Measurements from ENCODE around the gene MPEG1.

Gene MPEG1

GRCh38 chr11:59212744-59213631 lies at the start of gene MPEG1:
Gene MPEG1, minus strand, starts transcription at chr11:59212927. Its CDS starts 62 bp downstream, at chr11:59212865.
- DNase-seq (ENCODE audit: low read depth in 2 of 3, low spot score in 2 of 3) = no peak

GRCh38 chr11:59262177-59262818 lies 49.6 kb upstream of the MPEG1 start:
- no peak for DNase-seq (ENCODE audit: low read depth in 2 of 3, low spot score in 2 of 3)

- DNase-seq (ENCODE audit: low read depth in 2 of 3, low spot score in 2 of 3) = no peak
These were observed 48.4 kb upstream of the MPEG1 start for GRCh38 chr11:59261150-59261549.

GRCh38 chr11:59259867-59260475 lies 47.2 kb upstream of the MPEG1 start:
- DNase-seq (ENCODE audit: low read depth in 2 of 3, low spot score in 2 of 3) = no peak

- DNase-seq (ENCODE audit: low read depth in 2 of 3, low spot score in 2 of 3) = no peak
These were observed 46.3 kb upstream of the MPEG1 start for GRCh38 chr11:59259047-59259446.

- no peak for DNase-seq (ENCODE audit: low read depth in 2 of 3, low spot score in 2 of 3)
These were observed 42.6 kb upstream of the MPEG1 start for GRCh38 chr11:59255281-59255680.

- no peak for DNase-seq (ENCODE audit: low read depth in 2 of 3, low spot score in 2 of 3)
These were observed 41.6 kb upstream of the MPEG1 start for GRCh38 chr11:59254286-59254685.

- no peak for DNase-seq (ENCODE audit: low read depth in 2 of 3, low spot score in 2 of 3)
These were observed 40.3 kb upstream of the MPEG1 start for GRCh38 chr11:59253001-59253400.

- DNase-seq (ENCODE audit: low read depth in 2 of 3, low spot score in 2 of 3) = no peak
These were observed 36.8 kb upstream of the MPEG1 start for GRCh38 chr11:59249535-59249934.

GRCh38 chr11:59247531-59248227 lies 35.0 kb upstream of the MPEG1 start:
- no peak for DNase-seq (ENCODE audit: low read depth in 2 of 3, low spot score in 2 of 3)

- DNase-seq (ENCODE audit: low read depth in 2 of 3, low spot score in 2 of 3) = no peak
These were observed 30.9 kb upstream of the MPEG1 start for GRCh38 chr11:59243633-59244032.

GRCh38 chr11:59240322-59240721 lies 27.6 kb upstream of the MPEG1 start:
- DNase-seq (ENCODE audit: low read depth in 2 of 3, low spot score in 2 of 3) = no peak

- no peak for DNase-seq (ENCODE audit: low read depth in 2 of 3, low spot score in 2 of 3)
These were observed 13.7 kb upstream of the MPEG1 start for GRCh38 chr11:59226396-59226795.

GRCh38 chr11:59225017-59225416 lies 12.3 kb upstream of the MPEG1 start:
- no peak for DNase-seq (ENCODE audit: low read depth in 2 of 3, low spot score in 2 of 3)

GRCh38 chr11:59224351-59224928 lies 11.7 kb upstream of the MPEG1 start:
- no peak for DNase-seq (ENCODE audit: low read depth in 2 of 3, low spot score in 2 of 3)

- DNase-seq (ENCODE audit: low read depth in 2 of 3, low spot score in 2 of 3) = no peak
These were observed 10.9 kb upstream of the MPEG1 start for GRCh38 chr11:59223611-59224010.

- no peak for DNase-seq (ENCODE audit: low read depth in 2 of 3, low spot score in 2 of 3)
These were observed 10.4 kb upstream of the MPEG1 start for GRCh38 chr11:59223177-59223576.

- DNase-seq (ENCODE audit: low read depth in 2 of 3, low spot score in 2 of 3) = no peak
These were observed 9.8 kb upstream of the MPEG1 start for GRCh38 chr11:59222464-59223060.

GRCh38 chr11:59221441-59221840 lies 8.7 kb upstream of the MPEG1 start:
- no peak for DNase-seq (ENCODE audit: low read depth in 2 of 3, low spot score in 2 of 3)

- DNase-seq (ENCODE audit: low read depth in 2 of 3, low spot score in 2 of 3) = no peak
These were observed 7.1 kb upstream of the MPEG1 start for GRCh38 chr11:59219836-59220235.

- DNase-seq (ENCODE audit: low read depth in 2 of 3, low spot score in 2 of 3) = no peak
These were observed 6.2 kb upstream of the MPEG1 start for GRCh38 chr11:59218893-59219292.

Measured in activated CD8-positive, alpha-beta memory T cell treated with anti-CD3 and anti-CD28 coated beads for 48 hours (primary cell).